Fibroblast of skin of right biceps (primary cell): ENCODE measurements around the gene PTCH2.
A peak's percentile ranks its signal among the peaks of the same experiment; 100 is the strongest.
"Not testable (repeated sequence)": the region's sequence is repeated elsewhere in the genome, so short reads cannot be mapped to it uniquely, and the experiment has no call there.

Experiments
- DNase-seq: peaks from one replicate; pipeline ENCODE4 v3.0.0-alpha.2; 2013

PTCH2 gene

DNA sequence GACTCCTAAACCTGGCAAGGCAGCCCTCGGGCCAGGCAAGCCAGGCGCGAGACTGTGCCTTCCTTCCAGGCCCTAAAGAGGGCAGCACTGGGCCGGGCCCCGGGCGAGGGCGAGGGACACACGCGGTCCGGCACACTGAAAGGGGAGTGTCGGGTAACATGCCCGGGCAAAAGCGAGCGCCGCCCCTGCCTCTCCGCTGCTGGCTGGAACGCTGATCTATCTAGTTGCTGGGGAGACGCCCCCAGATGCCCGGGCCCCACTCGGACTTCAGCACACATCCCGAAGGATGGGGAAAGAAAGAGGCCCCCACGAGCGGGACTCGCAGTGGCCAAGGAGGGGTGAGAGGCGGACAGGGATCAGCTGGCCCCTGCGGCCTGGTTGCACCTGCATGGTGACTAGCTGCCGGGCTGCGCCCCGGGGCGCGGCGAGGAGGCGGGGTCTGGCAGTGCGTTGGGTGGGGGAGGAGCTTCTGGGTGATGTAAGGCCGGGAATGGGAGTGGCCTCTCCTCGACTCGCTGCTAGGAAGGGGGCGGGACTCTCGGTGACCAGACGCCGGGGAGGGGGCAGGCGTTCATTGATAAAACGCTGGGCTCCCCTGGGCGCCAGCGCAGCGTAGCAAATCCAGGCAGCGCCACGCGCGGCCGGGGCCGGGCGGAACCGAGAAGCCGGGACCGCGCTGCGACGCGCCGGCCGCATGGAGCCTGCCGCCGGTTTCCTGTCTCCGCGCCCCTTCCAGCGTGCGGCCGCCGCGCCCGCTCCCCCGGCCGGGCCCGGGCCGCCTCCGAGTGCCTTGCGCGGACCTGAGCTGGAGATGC is 43.1 kb downstream of the PTCH2 start, which contains the start of gene PLK3:
PLK3 (plus strand) TSS at position 608 of the 815 bp plus-strand sequence; CDS start at position 695, 87 bp downstream.
- DNase-seq, result peak; percentile 97

DNA sequence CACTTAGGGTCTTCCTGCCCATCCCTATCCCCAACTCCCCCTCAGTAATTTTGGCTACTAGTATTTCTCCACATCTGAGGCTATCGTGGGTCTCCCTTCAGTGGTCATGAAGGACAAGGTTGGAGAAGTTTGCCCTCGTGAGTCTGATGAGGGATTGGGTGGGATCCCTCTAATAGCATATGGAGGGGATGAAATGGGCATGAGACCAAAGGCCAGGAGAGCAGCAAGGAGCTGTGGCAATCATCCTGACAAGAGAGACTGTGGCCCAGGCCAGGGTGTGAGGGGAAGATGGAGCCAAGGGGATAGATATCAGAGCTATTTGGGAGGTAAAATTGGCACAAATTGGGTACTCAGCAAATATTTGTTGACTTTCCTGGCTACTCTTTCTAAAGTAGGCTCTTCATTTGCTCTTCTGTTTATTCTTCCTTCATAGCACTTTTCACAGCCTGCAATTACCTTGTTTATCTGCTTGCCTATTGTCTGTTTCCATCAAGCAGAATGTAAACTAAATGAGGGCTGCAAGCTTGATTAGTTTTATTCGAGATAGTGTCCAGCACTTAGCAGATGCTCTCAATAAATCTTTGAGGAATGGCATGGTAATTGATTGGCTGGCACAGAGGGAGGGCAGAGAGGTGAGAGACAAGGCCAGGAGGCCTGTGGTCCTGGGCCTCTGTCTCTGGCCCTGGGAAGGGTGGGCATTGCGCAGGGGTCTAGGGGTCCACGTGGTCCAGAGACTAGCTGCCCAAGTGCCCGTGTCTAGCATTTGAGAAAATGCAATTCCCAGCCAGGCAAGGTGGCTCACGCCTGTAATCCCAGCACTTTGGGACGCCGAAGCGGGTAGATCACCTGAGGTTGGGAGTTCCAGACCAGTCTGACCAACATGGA is 44.3 kb downstream of the PTCH2 start:
- DNase-seq, result no peak

DNA sequence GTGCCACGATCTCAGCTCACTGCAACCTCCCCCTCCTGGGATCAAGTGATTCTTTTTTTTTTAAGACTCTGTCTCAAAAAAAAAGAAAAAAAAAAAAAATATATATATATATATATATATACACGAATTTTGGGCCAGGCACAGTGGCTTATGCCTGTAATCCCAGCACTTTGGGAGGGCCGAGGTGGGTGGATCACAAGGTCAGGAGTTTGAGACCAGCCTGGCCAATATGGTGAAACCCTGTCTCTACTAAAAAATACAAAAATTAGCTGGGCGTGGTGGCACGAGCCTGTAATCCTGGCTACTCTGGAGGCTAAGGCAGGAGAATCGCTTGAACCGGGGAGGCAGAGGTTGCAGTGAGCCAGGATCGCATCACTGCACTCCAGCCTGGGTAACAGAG is 45.2 kb downstream of the PTCH2 start:
- DNase-seq, result not testable (repeated sequence)

DNA sequence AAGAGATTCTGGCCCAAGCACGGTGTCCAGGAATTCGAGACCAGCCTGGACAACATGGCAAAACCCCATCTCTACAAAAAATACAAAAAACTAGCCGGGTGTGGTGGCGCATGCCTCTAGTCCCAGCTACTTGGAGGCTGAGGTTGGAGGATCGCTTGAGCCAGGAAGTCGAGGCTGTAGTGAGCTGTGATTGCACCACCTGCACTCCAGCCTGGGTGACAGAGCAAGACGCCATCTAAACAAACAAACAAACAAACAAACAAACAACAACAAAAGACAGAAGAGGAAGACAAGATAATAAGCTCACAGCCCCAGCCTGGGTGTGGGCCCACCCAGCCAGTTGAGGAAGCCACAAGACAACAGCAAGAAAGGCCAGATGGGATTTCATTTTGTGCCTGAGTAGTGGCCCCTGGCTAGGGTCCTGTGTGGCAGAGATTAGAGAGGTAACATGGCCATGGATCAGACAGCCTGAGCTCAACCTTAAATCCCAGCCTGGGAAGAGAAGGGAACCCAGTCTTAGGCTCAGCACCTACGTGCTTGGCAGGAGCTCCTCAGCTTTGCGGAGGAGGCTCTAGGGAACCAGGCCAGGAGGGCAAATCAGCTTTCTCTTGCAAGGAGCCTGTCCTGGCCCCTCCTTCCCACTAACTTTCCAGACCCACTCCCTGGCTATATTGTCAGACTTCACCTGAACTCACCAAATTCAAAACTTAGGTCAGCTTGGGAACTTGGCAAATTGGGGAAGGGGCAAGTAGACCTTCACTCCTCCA is 50.1 kb downstream of the PTCH2 start:
- no peak for DNase-seq

DNA sequence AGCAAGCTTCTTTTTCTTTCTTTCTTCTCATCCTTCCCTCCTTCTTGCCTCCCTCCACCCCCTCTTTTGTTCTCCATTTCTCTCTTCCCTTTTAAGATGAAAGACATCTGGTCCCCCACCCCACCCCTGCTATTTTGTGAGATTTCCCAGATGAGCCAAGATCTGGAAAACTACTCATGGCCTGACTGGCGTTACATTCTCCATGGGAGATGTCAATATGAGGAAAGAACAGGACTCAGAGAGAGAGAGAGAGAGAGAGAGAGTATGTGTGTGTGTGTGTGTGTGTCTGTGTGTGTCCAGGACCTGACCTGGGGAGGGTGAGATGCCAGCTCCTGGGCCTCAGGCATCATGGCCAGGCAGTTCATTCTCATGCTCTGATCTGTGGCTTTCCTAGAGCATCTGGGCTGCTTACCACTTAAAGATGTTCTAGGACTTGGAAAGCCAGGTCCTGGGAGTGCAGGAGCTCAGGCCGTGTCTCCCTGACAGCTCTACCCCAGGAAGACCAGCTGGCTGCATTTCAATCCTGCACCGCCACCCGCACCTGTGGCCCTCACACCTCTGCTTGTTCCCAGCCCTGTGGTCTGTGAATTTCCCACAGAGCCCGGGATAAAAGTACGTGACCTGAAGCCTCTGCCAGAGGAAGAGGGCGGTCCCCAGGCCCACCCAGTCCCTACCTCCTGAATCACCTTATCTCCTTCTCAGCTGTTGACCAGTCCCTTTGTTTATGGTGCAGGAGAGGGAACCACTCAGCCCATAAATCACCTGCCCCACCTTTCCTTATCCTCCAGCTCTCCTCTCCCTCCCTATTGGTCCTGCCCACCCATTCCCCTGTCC is 51.9 kb downstream of the PTCH2 start:
- no peak for DNase-seq

DNA sequence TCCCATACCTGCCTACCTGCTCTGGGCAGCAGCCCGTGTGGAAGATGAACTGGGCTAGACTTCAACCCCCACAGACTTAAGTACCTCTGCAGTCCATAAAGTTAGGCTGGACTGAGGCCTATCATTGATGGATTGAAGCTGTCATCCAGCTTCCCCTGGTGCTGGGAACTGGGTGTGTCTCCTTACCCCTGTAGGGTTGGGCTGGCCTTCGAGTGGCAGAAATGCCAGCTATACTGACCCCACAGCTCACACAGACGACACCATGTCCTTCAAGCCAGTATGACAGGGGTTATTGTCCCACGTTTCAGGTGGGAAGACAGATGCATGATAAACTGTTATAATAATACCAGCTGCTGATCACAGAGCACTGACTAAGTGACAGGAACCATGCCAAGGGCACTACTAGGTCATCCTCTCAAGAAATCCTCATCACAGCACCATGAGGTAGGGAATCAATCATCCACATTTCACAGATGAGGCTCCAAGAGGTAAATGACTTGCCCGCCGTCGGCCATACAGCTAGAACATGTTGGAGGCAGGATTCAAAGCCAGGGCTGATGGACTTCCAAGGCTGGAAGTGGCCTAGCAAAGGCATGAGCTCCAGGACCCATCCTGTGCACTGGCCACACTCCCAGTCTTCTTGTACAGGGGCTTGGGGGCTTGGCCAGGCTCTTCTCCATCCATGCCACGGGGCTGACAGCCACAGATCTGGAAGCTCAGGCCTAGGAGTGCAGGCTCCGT is 54.8 kb downstream of the PTCH2 start, which contains the start of gene BEST4:
BEST4 (minus strand) TSS at position 51 of the 741 bp plus-strand sequence. CDS start 465 bp downstream, outside the sequence.
- DNase-seq, result no peak

DNA sequence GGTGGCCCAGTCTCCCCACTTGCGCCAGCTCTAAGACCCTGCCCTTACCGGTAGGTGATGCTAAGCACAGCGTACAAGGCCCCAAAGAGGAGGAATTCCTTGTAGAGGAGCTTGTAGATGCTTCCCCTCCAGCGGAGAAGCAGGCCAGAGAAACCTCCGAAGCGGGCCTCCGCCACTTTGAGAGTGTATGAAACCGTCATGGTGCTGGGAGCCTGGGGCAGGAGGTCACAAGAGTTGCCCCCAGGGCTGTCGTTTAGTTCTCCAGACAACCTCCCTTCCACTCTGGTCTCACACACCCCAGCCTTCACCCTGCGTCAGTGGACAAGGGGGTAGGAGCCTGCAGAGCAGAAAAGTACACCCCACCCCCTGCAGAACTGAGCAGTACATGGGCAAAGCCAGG is 55.5 kb downstream of the PTCH2 start:
- no peak for DNase-seq

DNA sequence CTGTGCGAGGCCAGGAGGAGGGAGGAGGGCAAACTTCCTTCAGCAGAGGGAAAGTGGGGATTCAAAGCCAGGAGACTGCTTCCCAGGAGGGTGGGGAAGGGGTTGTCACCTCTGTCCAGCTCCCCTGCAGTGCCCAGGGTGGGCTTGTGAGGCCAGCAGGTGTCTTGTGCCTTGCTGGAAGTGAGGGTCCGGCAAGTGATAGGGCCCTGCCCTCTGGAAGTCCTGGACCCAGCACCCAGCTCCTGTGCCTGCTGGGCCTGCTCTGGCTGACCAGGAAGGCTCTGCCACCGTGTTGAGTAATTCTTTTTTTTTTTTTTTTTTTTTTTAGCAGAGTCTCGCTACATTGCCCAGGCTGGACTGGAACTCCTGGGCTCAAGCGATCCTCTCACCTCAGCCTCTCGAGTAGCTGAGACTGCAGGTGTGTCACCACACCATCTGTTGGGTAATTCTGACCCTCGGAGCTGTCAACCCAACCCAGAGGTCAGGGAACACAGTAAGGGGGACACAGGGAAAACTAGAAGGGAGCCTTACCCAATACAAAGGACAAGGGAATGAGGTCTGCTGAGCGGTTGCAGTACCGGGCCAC is 56.1 kb downstream of the PTCH2 start:
- DNase-seq, result no peak

DNA sequence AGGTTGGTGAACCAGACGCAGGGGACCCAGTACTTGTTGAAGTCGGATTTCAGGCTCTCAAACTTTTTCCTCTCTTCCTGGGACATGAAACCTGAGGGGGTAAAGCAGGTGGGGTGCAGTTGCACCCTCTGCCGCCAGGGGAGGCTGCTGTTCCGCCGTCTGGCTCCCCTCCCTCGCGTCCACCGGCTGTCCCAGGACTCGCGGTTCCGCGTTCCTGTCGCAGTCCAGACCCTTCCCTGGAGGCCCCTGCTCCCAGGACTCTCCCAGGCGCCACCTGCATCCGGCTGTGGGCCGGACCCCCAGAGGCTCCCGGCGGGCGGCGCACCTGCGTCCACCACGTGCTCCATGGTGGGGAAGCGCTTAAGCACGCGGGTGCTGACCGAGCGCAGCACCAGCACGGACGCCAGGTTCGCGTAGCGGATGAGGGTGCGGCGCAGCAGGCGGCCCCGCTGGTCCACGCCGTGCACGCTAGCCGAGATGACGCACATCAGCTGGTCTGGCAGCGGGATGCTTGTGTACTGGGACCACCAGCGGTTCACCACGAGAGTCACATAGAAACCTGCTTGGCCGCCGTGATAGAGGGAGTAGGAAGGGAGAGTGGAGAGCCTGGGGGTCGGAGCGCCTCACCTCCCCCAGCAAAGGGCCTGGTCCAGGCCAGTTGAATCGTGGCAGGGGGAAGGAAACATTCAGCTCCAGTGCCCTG is 56.8 kb downstream of the PTCH2 start:
- peak; percentile 52 for DNase-seq

DNA sequence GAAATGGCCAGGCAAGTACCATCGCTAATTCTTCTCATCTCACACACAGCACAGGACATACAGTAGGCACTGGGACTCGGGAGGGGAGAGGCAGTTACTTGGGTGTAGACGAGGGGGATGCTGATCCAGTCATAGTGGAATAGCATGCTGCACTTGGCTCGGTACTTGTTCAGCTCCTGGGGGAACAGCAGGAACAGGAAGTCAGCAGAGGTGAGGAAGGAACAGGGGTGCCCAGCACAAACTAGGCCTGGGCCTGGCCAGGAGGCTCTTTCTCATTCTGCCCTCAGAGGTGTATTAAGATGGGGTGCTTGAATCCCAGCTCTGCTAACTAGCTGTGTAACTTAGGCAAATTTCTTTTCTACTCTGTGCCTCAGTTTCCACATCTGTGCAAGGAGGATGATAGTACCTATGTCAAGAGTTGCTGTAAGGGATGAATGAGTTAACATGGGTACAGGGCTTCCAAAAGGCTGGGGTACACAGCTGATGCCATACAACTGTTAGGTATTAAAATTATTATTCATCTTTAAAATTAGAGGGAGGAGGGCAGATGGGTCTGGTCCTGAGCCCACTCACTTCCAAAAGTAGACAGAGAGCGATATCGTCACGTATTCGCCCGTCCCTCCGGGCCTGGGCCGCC is 57.4 kb downstream of the PTCH2 start:
- DNase-seq, result no peak

DNA sequence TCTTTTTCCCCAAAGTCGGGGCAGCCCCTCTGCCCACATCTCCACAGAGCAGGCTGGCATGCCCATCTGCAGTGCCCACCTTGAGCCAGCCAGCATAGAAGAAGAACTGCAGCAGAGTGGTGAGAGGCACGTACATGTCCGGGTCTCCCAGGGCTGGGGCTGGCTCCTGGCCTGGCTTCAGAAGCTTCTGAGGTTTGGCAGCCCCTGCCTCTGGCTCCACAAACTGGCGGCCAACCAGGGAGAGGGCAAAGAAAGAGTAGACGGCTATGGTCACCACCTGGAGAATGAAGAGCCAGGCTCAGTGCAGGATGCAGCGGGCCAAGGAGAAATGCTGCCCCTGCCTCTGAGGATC is 58.0 kb downstream of the PTCH2 start:
- DNase-seq, result no peak

DNA sequence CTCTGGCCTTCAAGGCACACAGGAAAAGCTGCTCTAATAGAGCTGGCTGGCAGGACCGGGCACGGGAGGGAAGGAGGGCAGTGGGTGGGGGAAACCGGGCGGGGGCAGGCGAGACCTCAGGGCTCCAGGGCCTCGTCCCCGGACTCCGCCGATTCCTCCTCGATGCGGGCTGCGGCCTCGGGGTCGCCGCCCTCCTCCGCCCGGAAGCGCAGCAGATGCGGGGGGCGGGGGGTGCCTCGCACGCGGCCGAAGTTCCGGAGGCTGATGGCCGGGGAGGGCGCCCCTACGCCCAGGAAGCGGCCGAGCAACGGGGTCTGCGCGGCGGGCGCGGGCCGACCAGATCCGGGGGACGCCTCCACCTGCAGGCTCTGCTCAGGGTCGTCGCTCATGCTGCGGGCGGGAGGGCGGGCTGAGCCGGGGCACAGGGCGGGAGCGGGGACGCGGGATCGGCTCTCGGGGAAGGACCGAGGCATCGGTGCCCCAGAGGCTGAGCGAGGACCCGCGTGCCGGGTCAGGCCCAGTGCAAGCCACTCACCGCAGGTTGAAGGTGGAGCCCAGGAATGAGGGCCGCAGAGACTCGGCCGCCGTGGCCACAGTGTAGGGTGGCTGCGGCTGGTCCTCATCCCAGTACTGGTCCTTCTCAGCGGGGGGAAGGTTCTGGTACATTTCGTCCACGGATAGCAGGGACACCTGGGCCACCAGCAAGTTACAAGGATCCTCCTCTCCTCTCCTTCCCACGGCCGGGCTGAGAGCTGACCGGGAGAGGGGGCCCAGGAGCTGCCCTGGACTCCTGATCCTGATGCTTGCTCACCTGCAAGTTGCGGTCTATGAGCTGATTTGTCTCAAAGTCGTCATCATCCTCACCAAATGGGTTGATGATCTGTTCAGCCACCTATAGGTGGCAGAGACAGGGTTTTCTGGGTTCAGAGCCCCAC is 58.7 kb downstream of the PTCH2 start:
- no peak for DNase-seq

DNA sequence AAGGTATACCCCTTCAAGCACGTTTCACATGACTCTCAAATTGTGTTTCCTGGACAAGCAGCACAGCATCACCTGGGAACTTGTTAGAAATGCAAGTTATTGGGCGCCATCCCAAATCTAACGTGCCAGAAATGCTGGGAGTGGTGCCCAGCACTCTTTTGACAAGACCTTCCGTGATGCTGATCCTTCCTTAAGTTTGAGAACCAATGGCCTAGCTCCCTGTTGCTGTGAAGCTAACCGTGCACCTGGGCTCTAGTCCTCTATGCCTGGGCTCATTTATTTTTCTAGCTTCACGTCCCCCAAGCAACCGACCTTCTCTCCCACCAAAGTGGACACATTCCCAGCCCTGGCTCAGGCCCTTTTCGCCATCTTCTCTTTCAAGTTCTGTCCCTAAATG is 59.4 kb downstream of the PTCH2 start:
- DNase-seq, result no peak

DNA sequence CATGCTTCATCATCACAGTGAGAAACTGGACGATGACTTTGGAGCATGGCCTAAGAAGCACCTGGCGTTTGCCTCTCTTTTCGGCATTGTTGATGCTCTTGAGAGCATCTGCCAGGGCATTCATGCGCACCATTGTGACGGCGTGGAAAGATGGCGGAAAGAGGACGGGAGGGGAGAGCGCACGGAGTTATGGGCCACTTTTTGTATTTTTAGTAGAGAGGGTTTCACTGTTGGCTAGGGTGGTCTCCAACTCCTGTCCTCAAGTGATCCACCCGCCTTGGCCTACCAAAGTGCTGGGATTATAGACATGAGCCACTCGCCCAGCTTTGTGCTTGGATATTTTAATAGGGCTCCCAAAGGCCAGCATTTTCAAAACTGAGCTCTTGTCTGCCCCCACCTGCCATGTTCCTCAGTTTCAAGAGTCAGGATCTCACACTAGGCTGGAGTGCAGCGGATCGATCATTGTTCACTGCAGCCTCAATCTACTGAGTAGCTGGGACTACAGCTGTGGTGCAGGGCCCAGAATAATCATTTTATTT is 62.4 kb downstream of the PTCH2 start:
- DNase-seq, result no peak

DNA sequence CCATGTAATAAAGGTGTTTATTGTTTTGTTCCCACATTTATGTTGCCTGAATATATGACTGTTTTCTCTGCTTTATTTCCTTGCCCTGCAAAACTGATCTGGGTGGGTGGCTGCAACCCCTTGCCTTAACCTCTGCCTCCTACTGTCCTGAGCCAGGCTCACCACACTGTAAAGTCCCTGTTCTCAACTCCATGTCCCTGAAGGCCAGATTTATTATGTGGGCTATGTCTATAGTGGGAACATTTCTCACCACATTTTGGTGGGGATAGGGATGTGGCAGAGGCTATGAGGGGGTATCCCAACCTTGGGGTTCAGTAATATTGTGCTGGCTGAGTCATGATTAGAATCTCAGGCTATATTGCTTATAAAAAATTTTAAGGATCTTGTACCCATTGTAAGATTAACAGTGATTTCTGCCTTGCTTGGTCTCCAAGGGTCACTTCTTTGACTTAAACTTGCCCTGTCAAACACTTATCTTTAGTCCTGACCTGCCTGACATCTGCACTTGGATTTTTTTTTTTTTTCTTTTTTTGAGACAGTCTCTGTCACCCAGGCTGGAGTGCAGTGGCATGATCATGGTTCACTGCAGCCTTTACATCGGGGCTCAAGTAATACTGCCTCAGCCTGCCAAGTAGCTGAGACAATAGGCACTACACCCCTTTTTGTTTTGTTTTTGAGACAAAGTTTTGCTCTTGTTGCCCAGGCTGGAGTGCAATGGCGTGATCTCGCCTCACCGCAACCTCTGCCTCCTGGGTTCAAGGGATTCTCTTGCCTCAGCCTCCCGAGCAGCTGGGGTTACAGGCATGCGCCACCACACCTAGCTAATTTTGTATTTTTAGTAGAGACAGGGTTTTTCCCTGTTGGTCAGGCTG is 64.1 kb downstream of the PTCH2 start:
- no peak for DNase-seq

DNA sequence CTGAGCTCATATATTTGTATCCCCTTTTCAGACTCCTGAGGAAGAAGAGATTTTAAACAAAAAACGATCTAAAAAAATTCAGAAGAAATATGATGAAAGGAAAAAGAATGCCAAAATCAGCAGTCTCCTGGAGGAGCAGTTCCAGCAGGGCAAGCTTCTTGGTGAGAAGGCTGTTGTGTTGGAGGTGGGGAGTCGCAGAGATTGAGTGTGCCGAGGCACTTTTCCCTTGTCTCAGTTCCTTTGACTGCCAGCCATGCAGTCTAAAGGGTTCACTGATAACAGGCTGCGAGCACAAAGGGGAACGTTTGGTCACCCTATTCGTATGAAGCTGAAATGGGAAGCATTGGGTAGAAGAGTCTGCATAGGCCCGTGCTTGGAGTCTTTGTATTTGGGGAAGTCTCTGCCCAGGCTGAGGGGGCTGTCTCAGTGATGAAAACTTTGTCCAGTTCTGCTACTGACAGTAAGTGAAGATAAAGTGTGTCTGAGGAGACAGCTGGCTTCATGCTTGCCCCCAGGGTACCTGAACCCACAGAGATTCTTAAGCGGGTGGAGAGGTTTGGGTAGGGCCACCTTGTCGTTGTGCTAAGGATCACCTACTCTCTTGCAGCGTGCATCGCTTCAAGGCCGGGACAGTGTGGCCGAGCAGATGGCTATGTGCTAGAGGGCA is 65.0 kb downstream of the PTCH2 start:
- no peak for DNase-seq

DNA sequence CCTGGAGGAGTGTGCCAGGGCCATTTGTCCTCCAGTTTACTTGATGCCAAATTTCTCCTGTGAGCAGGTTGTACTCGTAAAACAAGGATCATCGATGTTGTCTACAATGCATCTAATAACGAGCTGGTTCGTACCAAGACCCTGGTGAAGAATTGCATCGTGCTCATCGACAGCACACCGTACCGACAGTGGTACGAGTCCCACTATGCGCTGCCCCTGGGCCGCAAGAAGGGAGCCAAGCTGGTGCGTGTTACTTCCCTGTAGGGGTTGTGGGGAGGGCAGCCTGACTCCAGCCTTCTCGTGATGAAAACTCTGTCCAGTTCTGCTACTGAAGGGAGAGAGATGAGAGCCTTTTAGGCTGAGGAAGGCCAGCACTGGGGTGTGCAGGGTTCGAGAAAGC is 65.5 kb downstream of the PTCH2 start:
- no peak for DNase-seq
